ENCODE measurements around the gene PAX4.

DNA sequence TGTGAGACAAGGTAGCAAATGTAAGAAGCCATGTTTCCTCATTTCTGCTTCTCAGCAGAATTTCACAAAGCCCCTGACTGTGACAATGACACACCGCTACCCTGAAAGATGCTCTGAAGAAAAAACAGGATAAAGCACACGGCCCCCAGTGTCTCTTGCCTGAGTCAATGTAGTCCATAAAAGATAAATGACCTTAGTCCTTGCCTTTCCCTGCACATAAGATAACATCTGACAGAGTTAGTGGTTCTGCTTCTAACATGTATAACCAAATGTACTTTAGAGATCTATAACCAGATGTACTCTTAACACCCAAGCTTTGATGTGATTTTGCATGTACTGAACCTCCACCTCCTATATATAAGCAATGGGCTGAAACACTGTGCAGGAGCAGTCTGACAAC is 31.0 kb upstream of the PAX4 start:
- no peak for TF ChIP-seq POLR2A (IDR thresholded peaks at IDR 0.05)
- TF ChIP-seq, protein P1, sequence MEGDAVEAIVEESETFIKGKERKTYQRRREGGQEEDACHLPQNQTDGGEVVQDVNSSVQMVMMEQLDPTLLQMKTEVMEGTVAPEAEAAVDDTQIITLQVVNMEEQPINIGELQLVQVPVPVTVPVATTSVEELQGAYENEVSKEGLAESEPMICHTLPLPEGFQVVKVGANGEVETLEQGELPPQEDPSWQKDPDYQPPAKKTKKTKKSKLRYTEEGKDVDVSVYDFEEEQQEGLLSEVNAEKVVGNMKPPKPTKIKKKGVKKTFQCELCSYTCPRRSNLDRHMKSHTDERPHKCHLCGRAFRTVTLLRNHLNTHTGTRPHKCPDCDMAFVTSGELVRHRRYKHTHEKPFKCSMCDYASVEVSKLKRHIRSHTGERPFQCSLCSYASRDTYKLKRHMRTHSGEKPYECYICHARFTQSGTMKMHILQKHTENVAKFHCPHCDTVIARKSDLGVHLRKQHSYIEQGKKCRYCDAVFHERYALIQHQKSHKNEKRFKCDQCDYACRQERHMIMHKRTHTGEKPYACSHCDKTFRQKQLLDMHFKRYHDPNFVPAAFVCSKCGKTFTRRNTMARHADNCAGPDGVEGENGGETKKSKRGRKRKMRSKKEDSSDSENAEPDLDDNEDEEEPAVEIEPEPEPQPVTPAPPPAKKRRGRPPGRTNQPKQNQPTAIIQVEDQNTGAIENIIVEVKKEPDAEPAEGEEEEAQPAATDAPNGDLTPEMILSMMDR (IDR thresholded peaks at IDR 0.05) = no peak
- no peak for TF ChIP-seq EP300 (IDR thresholded peaks at IDR 0.05)

All from tibial nerve (tissue), 4 donors.